GM12892 (cell line): ENCODE results near the gene IFIH1.

ENCODE experiments used
- POLR2A ChIP-seq: IDR thresholded peaks from 2 replicates; pipeline ENCODE4 v1.6.1; 2011; ENCODE audit warnings: low read depth, low read length, control low read depth
- POLR2AphosphoS5 ChIP-seq: IDR thresholded peaks from 2 replicates; pipeline ENCODE4 v1.6.1; 2011; ENCODE audit warnings: low read depth, low read length, control low read depth
- TAF1 ChIP-seq: IDR thresholded peaks from 2 replicates; pipeline ENCODE4 v1.6.1; 2011; ENCODE audit warnings: low read depth, mild to moderate bottlenecking, control low read depth, low read length, borderline replicate concordance

- TF ChIP-seq POLR2AphosphoS5 (no peak), TAF1 (no peak), POLR2A (no peak)
These were observed 50.5 kb downstream of the IFIH1 start for GRCh38 chr2:162267996-162268395.
